HG02852 (cell line): ENCODE measurements around the gene EIPR1.

Experiments used
- ATAC-seq: cut with Tn5 transposase; IDR thresholded peaks from one replicate; pipeline ENCODE4 v1.9.1; 2021; ENCODE audit warnings: mild to moderate bottlenecking, moderate library complexity; ENCODE audit not compliant: unreplicated experiment

Gene EIPR1

GRCh38 chr2:3377612-3378432 is at the start of gene EIPR1:
Gene EIPR1, minus strand, starts transcription at chr2:3377818. Its CDS starts 129 bp downstream, at chr2:3377689.
- peak; percentile 76 for ATAC-seq

DNA sequence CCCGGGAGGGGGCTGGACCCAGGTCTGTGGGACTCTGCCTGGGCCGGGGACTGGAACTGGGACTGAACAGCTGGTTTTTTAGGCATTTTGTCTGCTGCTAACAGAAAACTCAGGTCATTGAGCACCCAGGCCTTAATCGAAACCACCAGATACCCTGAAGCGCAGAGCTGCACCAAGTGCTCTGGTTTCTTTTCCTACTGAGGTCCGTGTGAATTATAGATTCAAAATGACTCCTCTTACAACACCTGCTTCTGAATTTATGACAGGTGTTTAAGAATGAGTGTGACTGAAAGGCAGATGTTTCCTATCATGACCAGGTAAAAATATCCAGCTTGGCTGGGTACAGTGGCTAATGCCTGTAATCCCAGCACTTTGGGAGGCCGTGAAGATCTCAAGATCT is 49.7 kb upstream of the EIPR1 start:
- ATAC-seq: peak; percentile 85

- no peak for ATAC-seq
Measured at GRCh38 chr2:3426615-3427014, 49.0 kb upstream of the EIPR1 start.

- no peak for ATAC-seq
Measured at GRCh38 chr2:3424171-3424795, 46.7 kb upstream of the EIPR1 start.

DNA sequence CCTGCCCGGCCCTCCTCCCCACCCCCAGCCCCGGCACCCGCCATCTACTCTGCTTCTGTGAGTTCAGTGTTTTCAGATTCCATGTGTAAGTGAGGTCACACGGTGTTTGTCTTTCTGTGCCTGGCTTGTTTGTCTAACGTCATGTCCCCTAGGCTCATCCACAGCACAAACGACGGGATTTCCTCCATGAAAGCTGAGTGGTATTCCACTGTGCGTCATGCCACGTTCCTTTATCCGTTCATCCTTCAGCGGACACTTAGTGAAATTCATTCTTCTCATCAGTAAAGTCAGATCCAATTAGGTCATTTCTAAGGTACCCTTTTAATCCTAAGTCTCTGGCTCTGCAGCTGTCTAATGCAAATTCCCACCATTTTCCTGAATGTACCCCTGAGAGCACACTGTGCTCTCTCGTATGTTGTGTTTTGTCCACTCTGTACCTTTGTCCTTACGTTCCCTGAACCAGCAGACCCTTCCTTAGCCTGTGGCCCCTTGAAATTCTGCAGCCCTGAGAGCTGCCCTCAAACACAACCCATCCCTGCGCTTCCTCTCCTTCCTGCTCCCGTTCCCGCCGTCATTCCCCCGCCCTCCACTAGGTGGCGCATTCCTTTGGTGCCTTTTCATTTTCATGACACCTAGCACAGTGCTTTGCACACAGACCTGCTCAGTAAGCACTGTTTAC is 46.0 kb upstream of the EIPR1 start:
- no peak for ATAC-seq

DNA sequence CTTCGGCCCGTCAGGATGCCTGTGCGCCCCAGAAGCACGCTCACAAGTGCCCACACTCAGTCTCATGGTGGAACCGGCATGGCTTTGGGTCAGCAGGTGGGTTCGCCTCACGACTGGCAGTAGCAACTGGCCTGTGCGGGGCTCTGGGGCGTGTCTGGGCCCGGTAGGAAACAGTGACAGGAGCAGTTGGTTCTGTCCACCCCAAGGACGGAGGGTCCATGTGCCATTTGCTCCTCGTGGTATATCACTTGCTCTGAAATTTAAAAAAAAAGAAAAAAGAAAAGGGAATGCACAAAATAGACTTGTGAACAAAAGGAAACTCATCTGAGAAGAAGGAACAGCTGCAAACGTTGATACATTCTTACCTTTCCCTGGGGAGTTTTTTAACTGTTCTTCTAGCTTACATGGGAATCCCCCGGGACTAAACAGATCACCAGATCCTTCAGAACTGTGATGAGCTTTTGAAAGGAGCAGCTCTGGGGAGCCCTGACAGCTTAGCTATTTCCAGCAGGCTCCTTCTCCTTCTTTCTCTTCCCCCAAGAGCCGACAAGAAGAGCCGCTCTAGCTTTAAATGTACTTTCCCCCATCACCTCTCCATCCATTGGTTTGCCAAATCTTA is 44.7 kb upstream of the EIPR1 start:
- ATAC-seq: peak; percentile 54

DNA sequence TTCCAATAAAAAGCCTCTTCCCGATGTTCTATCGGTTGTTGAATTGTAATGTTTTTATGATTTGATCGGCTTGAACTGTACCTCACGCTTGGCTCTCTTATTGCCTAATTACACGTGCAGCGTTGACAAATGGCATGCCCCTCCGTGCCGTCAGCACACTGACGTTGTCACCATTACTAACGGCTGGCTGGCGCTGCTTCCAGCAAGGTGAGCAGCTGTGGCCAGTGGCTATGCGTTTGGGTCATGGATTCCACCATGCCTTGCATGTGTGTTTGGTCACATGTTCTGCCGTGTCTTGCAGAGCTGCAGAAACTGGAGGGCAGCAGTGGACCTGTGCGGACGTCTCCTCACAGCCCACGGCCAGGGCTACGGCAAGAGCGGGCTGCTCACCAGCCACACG is 44.0 kb upstream of the EIPR1 start:
- ATAC-seq: no peak

DNA sequence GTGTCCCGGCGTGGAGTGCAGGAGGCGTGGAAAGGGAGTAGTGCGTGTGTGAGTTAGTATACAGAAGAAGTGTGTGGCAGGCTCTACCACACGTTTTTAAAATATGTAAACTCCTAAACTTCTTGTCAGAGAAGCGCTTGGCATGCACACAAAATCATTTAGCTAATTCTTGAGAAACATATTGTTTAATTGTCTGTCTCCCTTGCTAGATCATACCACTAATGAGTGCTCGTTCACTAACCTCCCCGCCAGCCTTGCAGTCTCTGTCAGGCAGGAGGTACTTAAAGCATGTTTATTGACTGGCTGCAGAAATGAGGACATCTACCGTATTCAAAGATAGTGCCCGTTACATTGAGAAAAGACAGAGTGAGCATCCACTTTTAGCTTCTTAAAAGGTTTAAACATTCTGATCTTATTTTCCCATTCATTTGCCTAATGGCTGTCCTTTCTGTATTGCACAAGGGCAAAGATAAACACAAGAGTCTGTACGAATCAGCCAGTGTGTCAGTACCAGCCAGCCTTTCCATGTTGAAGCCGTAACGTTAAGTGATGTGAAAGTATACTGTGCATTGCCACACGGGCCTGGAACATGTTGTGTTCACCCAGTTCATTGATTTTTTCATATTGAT is 43.3 kb upstream of the EIPR1 start:
- ATAC-seq: no peak

DNA sequence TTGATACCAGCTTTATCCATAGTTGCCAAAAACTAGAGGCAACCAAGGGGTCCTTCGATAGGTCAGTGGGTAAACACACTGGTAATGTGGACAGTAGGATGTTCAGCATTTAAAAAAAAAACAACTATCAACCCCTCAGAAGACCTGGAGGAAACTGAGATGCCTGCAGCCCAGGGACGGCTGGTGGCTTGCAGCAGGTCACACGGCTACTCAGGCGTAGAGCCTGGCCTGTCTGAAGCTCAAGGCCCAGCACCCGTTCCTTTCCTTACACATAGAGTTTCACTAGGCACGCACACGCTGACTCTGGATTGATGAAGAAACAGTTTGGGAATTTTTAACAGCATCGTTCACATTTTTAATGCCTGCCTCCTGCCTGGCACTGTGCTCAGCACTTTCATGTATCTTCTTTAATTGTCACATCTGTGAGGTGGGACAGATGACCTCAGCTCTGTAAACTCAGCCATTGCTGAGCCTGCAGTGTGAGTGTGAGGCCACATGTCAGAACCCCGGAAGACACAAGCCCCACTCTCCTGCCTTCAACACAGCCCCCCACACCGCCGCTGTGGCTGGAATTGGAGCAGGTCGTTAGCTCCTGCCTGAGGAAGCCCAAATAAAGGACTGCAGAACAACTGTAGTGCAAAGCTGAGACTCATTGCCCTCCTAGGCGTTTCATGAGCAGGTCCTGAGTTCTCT is 42.6 kb upstream of the EIPR1 start:
- ATAC-seq: no peak

DNA sequence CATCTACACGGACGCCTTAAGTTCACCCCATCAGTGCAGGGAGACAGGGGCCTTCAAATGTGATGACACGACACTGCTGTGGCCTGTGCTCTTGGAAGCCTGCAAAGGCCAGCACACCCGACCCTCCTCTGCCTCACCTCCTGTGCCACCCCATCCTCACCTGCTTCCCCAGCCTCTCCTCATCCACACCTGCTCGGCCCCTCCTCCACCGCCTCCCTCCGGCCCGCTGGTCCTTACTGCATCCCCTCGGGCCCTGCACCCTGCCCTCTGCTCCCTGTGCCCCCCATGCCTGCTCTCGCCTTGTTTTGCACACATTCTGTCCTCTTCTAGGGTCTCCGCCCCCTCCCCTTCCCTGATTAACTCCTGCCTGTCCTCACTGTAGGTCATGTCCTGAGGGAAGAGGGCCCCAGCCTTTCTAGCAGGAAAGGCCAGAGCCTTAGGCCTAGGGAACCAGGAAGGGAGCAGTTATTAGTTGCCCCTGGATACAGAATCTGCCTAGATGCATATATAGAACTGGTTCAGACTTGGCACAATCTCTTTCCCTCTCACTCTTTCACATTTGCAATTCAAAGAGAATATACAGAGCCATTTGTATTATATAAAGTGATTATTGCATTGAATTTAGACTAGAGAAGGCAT is 41.3 kb upstream of the EIPR1 start:
- ATAC-seq: no peak

DNA sequence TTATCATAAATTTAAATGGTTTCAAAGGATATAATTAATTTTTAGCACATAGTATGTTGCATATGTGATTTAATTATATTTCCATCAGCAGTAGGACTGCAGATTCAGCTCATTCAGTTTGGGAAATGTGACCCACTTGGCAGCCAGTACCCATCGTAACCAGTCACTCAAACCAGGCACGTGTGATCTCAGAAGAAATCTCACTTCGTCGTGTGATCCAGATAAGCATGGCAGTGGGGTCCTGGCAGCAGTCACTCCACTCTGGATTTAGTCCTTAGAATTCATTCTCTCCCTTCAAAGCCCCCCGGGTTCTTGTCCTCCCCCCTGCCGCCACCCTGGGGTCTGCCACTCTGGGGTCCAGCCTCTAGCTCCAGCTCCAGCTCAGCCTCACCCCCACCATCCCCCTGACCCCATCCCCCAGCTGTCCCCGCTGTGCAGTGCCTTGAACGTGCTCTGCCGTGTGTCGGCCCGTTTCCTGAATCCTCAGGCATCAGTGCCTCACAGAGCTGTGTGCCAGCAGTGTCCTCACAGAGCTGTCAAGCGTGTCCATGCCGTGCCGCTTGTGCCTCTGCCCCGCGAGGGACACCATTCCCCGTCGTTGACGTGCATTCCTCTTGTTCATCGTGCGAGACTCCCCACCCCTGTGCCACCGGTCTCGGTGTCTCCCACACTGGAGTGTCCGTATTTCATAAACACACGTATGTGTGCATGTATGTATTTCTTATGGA is 36.7 kb upstream of the EIPR1 start:
- no peak for ATAC-seq

DNA sequence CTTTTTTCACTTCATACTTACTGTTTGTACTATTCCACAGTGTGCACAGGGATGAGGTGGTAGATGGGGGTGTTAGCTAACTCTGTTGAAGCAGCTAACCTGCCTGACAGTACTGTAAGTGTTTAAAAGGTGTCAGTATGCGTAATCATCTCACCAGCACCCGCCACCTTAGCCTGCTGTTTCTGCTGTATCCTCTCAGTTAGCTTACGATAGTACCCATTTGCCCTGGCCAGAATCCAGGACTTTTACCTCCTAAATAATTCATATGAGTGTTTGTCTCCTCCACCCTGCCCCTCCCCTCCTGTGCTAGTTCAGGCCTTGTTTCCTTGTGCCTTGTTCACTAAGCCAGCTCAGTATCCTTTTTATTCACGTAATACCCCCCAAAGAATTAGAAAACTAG is 36.1 kb upstream of the EIPR1 start:
- ATAC-seq: no peak

DNA sequence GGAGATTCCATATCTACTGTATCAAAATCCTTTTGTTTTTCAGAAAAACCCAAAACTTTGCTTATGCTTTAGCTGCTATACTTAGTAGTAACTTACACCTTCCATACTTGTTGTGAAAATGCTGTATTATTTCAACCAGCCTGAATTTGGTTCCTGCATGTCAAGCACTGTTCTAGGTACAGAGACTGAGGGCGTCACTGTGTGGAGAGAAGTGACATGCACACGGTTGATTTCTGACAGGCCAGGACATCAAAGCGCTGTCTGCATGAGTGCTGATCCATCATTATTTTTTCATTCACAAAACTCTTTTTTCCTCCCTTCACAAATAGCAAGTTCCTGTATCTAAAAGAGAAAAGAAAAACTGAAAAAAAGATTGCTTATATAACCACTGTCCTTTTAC is 33.5 kb upstream of the EIPR1 start:
- ATAC-seq: no peak

GRCh38 chr2:3409627-3410170 is 32.1 kb upstream of the EIPR1 start:
- no peak for ATAC-seq

DNA sequence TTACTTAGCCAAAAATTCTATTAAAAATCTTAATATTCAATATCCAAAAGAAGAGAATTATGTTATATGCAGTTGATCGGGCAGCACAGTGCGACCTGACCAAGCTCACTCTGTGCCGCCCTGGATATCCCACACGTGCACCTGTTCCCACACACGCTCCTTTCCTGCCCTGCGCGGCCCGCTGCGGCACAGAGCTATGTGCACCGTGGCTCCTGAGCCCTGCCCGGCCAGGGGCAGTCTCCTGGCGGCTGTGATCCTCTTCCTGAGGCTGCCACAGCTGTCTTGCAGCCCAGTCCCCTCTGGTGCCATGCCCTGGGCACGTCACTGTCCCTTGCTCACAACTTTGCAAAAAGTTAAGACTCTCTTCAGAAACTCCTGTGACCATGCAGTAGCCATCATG is 31.2 kb upstream of the EIPR1 start:
- no peak for ATAC-seq

- no peak for ATAC-seq
Measured at GRCh38 chr2:3406501-3406900, 28.9 kb upstream of the EIPR1 start.

DNA sequence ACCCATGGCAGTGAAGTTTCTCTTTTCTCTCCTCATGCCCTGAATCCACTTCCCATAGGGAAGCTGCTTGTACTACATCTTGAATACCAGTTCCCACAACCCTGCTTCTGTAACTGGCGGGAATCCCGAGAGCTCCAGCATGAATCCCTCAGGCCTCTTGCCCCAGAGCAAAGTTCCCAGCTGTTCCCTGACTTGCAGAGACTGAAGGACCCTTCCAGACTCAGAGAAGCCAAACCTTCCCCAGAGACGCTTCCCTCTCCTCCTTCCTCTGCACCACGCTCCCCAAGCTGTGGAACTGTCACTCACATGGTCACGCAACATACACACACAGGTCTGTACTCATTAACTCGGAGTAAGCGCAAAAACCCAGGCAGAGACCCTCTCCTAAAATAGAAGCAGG is 28.3 kb upstream of the EIPR1 start:
- ATAC-seq: no peak

DNA sequence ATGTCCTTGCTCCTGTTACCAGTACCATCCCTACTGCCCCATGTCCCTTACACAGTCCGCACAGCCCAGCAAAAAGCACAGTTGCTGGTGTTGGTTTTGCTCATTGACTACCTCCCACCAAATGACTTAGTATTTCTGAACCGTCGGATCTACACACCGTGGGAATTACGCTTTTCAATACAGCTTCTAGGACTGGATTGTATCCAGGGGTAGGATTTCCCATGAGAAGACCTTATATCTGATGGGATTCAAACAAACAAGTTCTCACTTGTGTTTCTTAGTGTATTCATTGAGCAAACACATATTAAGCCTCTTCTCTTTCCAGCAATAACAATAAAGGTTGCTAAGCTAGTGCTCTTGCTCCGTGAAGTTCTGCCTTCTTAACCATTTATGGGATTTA is 27.7 kb upstream of the EIPR1 start:
- ATAC-seq: no peak

- no peak for ATAC-seq
Measured at GRCh38 chr2:3404349-3404894, 26.8 kb upstream of the EIPR1 start.
